ENCODE data around the gene TMPRSS9.

Gene TMPRSS9

DNA sequence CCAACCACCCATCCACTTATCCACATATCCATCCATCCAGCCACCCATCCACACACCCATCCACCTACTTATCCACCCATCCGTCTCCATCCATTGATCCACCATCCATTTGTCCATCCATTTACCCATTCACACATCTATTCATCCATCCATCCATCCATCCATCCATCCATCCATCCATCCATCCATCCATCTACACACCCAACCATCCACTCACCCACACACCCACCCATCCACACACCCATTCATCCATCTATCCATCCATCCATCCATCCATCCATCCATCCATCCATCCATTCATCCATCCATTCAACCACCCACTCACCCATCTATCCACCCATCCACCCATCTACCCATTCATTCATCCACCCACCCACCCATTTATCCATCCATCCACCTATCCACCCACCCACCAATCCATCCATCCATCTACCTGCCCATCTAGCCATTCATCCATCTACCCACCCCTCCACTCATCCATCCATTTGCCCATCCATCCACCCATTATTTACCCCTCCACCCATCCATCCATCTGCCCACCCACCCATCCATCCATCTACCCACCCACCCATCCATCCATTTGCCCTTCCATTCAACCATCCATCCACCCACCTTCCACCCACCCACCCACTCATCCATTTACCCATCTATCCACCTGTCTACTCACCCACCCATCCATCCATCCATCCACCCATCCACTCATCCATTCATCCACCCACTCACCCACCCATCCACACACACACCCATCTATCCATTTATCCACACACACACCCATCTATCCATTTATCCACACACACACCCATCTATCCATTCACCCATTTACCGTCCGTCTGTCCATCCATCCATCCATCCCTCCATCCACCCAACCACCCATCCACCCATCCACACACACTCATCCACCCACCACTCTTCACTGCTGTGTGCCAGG lies 2.5 kb upstream of the TMPRSS9 start:
- ATAC-seq = no peak
- no peak for TF ChIP-seq ZNF70 (CRISPR knock-in tag; IDR thresholded peaks at IDR 0.05)
- TF ChIP-seq ZNF8 (CRISPR knock-in tag; IDR thresholded peaks at IDR 0.05) = no peak
- TF ChIP-seq, protein P1, sequence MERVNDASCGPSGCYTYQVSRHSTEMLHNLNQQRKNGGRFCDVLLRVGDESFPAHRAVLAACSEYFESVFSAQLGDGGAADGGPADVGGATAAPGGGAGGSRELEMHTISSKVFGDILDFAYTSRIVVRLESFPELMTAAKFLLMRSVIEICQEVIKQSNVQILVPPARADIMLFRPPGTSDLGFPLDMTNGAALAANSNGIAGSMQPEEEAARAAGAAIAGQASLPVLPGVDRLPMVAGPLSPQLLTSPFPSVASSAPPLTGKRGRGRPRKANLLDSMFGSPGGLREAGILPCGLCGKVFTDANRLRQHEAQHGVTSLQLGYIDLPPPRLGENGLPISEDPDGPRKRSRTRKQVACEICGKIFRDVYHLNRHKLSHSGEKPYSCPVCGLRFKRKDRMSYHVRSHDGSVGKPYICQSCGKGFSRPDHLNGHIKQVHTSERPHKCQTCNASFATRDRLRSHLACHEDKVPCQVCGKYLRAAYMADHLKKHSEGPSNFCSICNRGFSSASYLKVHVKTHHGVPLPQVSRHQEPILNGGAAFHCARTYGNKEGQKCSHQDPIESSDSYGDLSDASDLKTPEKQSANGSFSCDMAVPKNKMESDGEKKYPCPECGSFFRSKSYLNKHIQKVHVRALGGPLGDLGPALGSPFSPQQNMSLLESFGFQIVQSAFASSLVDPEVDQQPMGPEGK (CRISPR knock-in tag; IDR thresholded peaks at IDR 0.05; ENCODE audit: borderline replicate concordance) = no peak
- TF ChIP-seq, protein P2, sequence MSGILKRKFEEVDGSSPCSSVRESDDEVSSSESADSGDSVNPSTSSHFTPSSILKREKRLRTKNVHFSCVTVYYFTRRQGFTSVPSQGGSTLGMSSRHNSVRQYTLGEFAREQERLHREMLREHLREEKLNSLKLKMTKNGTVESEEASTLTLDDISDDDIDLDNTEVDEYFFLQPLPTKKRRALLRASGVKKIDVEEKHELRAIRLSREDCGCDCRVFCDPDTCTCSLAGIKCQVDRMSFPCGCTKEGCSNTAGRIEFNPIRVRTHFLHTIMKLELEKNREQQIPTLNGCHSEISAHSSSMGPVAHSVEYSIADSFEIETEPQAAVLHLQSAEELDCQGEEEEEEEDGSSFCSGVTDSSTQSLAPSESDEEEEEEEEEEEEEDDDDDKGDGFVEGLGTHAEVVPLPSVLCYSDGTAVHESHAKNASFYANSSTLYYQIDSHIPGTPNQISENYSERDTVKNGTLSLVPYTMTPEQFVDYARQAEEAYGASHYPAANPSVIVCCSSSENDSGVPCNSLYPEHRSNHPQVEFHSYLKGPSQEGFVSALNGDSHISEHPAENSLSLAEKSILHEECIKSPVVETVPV (CRISPR knock-in tag; IDR thresholded peaks at IDR 0.05) = no peak
- TF ChIP-seq, protein P3, sequence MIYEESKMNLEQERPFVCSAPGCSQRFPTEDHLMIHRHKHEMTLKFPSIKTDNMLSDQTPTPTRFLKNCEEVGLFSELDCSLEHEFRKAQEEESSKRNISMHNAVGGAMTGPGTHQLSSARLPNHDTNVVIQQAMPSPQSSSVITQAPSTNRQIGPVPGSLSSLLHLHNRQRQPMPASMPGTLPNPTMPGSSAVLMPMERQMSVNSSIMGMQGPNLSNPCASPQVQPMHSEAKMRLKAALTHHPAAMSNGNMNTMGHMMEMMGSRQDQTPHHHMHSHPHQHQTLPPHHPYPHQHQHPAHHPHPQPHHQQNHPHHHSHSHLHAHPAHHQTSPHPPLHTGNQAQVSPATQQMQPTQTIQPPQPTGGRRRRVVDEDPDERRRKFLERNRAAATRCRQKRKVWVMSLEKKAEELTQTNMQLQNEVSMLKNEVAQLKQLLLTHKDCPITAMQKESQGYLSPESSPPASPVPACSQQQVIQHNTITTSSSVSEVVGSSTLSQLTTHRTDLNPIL (CRISPR knock-in tag; IDR thresholded peaks at IDR 0.05; ENCODE audit: low read depth) = no peak
- no peak for TF ChIP-seq ESRRG (CRISPR knock-in tag; IDR thresholded peaks at IDR 0.05)
- TF ChIP-seq ZFP30 (CRISPR knock-in tag; IDR thresholded peaks at IDR 0.05) = no peak
- TF ChIP-seq PPARA (CRISPR knock-in tag; IDR thresholded peaks at IDR 0.05; ENCODE audit: borderline replicate concordance) = no peak
- TF ChIP-seq RARB (CRISPR knock-in tag; IDR thresholded peaks at IDR 0.05) = no peak
- no peak for TF ChIP-seq ISL1 (CRISPR knock-in tag; IDR thresholded peaks at IDR 0.05)
- no peak for TF ChIP-seq ZNF565 (CRISPR knock-in tag; conservative IDR thresholded peaks at IDR 0.05; ENCODE audit: low read depth)
- no peak for TF ChIP-seq CSDC2 (CRISPR knock-in tag; IDR thresholded peaks at IDR 0.05)

DNA sequence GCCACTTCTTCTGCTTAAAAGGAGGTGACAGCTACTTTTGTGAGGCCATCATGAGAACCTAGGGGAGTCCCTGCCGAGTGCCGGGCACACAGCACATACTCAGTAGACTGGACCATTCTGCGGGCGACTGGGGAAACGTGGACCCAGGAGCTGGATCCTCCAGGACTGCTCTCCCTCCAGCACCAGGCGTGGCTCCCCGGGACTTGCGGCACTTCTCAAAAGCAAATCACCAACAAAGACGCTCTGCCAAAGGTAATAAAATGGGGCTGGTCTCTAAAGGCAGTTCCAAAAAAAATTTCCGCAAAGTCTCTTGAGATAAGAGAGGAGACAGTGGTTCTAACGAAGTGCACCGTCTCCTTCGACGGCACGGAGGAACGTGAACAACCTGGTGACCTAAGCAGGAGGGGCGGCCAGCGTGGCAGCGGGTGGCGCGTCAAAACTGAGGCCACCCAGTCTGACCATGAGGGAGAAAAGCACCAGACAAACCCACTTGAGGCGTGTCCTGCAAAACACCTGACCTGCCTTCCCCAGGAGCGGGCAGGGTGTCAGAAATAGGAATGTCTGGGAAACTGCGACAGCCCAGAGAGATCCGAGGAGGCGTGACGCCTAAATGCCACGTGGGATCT lies 1.4 kb upstream of the TMPRSS9 start:
- no peak for TF ChIP-seq SNAI2 (CRISPR knock-in tag; IDR thresholded peaks at IDR 0.05)
- no peak for TF ChIP-seq GLIS3 (CRISPR knock-in tag; IDR thresholded peaks at IDR 0.05)
- no peak for TF ChIP-seq CSDC2 (CRISPR knock-in tag; IDR thresholded peaks at IDR 0.05)
- TF ChIP-seq, protein P4, sequence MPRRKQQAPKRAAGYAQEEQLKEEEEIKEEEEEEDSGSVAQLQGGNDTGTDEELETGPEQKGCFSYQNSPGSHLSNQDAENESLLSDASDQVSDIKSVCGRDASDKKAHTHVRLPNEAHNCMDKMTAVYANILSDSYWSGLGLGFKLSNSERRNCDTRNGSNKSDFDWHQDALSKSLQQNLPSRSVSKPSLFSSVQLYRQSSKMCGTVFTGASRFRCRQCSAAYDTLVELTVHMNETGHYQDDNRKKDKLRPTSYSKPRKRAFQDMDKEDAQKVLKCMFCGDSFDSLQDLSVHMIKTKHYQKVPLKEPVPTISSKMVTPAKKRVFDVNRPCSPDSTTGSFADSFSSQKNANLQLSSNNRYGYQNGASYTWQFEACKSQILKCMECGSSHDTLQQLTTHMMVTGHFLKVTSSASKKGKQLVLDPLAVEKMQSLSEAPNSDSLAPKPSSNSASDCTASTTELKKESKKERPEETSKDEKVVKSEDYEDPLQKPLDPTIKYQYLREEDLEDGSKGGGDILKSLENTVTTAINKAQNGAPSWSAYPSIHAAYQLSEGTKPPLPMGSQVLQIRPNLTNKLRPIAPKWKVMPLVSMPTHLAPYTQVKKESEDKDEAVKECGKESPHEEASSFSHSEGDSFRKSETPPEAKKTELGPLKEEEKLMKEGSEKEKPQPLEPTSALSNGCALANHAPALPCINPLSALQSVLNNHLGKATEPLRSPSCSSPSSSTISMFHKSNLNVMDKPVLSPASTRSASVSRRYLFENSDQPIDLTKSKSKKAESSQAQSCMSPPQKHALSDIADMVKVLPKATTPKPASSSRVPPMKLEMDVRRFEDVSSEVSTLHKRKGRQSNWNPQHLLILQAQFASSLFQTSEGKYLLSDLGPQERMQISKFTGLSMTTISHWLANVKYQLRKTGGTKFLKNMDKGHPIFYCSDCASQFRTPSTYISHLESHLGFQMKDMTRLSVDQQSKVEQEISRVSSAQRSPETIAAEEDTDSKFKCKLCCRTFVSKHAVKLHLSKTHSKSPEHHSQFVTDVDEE (CRISPR knock-in tag; IDR thresholded peaks at IDR 0.05) = no peak
- no peak for TF ChIP-seq ZNF565 (CRISPR knock-in tag; conservative IDR thresholded peaks at IDR 0.05; ENCODE audit: low read depth)
- TF ChIP-seq, protein P5, sequence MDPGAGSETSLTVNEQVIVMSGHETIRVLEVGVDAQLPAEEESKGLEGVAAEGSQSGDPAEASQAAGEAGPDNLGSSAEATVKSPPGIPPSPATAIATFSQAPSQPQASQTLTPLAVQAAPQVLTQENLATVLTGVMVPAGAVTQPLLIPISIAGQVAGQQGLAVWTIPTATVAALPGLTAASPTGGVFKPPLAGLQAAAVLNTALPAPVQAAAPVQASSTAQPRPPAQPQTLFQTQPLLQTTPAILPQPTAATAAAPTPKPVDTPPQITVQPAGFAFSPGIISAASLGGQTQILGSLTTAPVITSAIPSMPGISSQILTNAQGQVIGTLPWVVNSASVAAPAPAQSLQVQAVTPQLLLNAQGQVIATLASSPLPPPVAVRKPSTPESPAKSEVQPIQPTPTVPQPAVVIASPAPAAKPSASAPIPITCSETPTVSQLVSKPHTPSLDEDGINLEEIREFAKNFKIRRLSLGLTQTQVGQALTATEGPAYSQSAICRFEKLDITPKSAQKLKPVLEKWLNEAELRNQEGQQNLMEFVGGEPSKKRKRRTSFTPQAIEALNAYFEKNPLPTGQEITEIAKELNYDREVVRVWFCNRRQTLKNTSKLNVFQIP (CRISPR knock-in tag; IDR thresholded peaks at IDR 0.05; ENCODE audit: borderline replicate concordance, low read depth) = no peak
- TF ChIP-seq ESRRG (CRISPR knock-in tag; IDR thresholded peaks at IDR 0.05) = no peak
- no peak for TF ChIP-seq ZFP30 (CRISPR knock-in tag; IDR thresholded peaks at IDR 0.05)
- no peak for TF ChIP-seq ZNF8 (CRISPR knock-in tag; IDR thresholded peaks at IDR 0.05)
- TF ChIP-seq PPARA (CRISPR knock-in tag; IDR thresholded peaks at IDR 0.05; ENCODE audit: borderline replicate concordance) = no peak
- TF ChIP-seq TCF4 (CRISPR knock-in tag; IDR thresholded peaks at IDR 0.05; ENCODE audit: borderline replicate concordance) = no peak
- TF ChIP-seq ISL1 (CRISPR knock-in tag; IDR thresholded peaks at IDR 0.05) = no peak
- no peak for ATAC-seq

DNA sequence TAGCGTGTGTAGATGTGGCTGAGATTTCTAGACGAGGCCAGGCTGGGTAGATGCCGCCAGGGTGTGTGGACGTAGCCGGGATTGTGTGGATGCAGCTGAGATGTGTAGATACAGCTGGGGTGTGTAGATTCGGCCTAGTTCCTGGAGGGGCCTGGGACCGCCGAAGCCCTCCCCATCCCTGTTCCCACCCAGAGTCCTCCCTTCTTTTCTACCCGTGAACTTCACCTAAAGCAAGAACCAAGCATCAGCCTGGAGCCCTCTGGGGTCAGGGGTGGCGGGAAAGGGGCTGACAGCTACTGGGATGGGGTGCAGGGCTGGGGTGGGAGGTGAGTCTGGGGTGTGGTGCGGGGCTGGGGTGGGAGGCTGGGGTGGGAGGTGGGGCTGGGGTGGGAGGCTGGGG lies 768 bp downstream of the TMPRSS9 start:
- ATAC-seq = no peak
- no peak for TF ChIP-seq ZC3H10 (CRISPR knock-in tag; IDR thresholded peaks at IDR 0.05)
- TF ChIP-seq, protein P3 (CRISPR knock-in tag; IDR thresholded peaks at IDR 0.05; ENCODE audit: low read depth) = no peak
- no peak for TF ChIP-seq ESRRG (CRISPR knock-in tag; IDR thresholded peaks at IDR 0.05)
- TF ChIP-seq, protein P5 (CRISPR knock-in tag; IDR thresholded peaks at IDR 0.05; ENCODE audit: borderline replicate concordance, low read depth) = no peak
- TF ChIP-seq GLIS3 (CRISPR knock-in tag; IDR thresholded peaks at IDR 0.05) = no peak
- no peak for TF ChIP-seq CSDC2 (CRISPR knock-in tag; IDR thresholded peaks at IDR 0.05)
- no peak for TF ChIP-seq TCF4 (CRISPR knock-in tag; IDR thresholded peaks at IDR 0.05; ENCODE audit: borderline replicate concordance)
- TF ChIP-seq, protein P4 (CRISPR knock-in tag; IDR thresholded peaks at IDR 0.05) = no peak
- TF ChIP-seq ISL1 (CRISPR knock-in tag; IDR thresholded peaks at IDR 0.05) = no peak
- no peak for TF ChIP-seq ZNF565 (CRISPR knock-in tag; conservative IDR thresholded peaks at IDR 0.05; ENCODE audit: low read depth)
- no peak for TF ChIP-seq ZNF8 (CRISPR knock-in tag; IDR thresholded peaks at IDR 0.05)

Data from SK-N-SH treated with all-trans-retinoic acid at 6 μM for 48 hours (cell line).